Measurements from ENCODE around the gene DNAJB13.
"Not testable (repeated sequence)": the region's sequence is repeated elsewhere in the genome, so short reads cannot be mapped to it uniquely, and the experiment has no call there.

The DNAJB13 gene

DNA sequence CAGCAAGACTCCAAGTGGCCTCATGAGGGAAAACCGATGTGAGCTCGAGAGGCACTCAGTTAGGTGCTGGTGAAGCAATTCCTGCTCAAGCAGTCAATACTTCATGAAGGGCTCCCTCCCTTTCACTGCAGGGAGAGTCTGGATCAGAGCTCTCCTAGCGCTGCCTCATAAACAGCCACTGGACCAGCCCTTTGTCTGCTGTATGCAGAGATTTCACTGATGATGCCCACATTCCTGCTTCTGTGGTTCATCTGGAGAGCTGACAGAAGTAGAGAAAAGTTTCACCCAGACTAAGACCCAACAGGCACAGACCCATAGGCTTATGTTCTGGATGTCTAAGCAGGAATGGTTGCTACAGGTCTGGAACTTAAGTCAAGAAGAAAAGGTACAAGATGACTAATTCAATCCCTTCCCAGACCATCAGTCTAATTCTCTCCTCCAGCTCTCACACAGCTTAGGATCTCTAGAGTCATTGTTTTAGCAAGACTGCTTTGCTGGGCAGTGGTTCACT, 27.8 kb downstream of the DNAJB13 start:
- no peak for DNase-seq

GRCh38 chr11:73980001-73980961, 29.5 kb downstream of the DNAJB13 start:
- DNase-seq: peak; percentile 75

GRCh38 chr11:73981051-73981805, 30.4 kb downstream of the DNAJB13 start:
- DNase-seq: no peak

GRCh38 chr11:73982595-73982989, 31.8 kb downstream of the DNAJB13 start, which contains the start of gene UCP2:
TSS of gene UCP2 (minus strand) at chr11:73982843. CDS start at chr11:73978378, 4,465 bp downstream.
- peak; percentile 92 for DNase-seq

DNA sequence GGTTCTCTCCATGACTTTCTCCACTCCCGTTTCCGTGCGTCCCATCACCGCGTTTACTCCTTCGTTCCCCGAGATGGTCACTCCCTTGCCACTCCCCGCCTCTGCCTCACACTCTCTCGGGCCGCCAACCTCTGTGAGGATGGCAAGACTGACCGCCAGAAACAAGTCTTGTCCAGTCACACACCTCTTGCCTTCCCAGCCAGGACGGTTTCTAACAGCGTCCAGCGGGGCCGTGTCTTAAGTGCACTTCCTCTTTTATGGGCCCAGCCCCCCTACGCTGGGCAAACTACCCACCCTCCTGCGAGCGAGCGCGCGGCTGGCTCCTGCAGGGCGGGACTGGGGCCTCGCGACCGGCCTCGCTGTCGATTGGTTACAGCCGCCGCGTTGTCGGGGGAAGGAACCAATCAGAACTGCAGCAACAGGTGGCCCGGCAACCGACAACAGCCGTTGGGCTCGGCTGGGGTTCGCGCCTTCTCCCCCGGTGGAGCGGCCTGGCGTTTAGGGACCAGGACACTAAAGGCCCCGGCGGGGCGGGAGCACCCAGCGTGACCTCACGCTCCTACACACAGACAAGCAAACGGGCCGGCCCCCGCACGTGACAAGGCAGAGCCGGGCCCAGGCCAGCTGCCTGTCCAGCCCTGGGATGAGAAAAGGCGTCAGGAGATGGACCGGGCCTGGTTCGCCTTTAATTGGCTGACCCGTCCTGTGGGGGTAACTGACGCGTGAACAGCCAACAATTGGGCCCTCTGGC, 32.3 kb downstream of the DNAJB13 start:
- peak; percentile 96 for DNase-seq

GRCh38 chr11:73983741-73984538, 33.1 kb downstream of the DNAJB13 start:
- no peak for DNase-seq

GRCh38 chr11:73985661-73986060, 34.8 kb downstream of the DNAJB13 start:
- DNase-seq: not testable (repeated sequence)

DNA sequence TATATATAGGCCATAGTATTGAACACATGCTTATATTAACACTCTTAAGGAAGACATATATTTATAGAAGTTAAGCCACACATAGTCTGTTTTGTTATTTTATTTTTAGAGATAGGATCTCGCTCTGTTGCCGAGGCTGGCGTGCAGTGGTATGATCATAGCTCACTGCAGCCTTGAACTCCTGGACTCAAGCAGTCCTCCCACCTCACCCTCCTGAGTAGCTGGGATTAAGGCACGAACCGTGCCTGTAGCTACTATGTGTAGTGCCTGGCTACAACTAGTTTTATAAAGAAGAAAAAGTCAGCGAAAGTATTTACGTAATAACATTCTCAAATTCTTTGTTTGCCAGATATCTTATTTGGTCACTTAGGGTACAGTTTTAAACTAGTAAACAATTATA, 37.4 kb downstream of the DNAJB13 start:
- DNase-seq: no peak

GRCh38 chr11:73989156-73989555, 38.3 kb downstream of the DNAJB13 start:
- no peak for DNase-seq

GRCh38 chr11:73990730-73991129, 39.9 kb downstream of the DNAJB13 start:
- DNase-seq: no peak

DNA sequence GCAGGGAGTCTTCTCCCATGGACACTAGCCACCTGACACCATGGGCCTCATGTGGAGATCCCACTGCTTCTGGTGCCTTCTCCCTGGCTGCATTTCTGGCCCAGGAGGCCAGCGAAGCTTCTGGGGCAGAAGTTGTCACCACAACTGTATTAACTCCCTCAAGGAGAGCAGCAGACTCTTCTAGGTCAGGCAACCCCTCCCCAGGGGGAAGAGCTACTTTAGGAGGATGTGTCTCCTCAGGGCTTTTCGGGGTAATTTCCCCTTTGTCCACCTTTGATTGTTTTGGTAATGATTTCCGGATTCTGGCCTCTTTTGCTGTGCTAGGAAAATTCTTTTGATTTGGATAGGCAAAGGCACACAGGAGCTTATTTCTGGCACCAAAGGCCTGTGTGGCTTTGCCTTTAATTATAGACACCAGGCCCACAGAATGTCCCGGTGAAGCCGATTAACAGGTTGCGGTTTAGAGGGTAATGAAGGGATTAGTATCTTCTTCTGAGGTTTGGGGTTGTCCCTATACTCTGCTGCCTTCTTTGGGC, 40.7 kb downstream of the DNAJB13 start:
- no peak for DNase-seq

DNA sequence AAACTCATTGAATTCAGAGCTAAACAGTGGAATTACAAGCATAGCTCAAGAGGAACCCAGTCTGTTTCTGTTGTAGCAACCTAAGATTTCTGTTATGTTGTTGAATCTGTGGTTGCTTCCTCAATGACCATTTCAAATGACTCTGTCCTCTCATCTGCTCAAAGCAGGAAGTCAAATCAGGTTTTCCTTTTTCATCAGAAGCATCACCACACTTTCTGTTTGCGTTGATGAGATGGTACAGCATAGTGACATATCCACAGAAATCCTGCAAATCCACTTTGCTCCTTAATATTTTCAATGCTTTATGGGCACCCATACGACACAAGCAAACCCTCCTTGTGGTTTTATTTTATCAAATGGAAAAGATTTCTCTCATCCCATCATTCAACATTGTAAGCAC, 44.4 kb downstream of the DNAJB13 start:
- DNase-seq: no peak

DNA sequence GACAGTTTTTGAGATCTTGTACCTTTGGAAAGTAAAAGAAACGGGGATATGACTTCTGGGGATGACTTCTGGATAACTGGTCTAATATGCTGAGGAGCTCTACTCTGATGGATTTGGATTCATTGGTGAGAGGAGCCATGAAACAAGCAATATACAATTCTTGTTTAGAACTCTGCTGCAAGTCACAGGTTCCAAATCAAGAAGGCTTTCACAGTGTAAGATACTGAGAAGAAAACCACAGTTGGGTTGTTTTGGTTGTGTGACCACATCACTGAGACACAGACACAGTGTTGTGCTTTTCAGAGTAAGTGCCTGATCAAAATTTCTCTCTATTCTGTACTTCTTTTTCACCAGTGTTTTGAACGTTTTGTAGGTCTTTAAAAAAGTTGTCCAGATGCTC, 44.9 kb downstream of the DNAJB13 start:
- DNase-seq: no peak

- DNase-seq: no peak
Observed at GRCh38 chr11:73996161-73996747, 45.4 kb downstream of the DNAJB13 start.

- DNase-seq: no peak
Observed at GRCh38 chr11:73997120-73997770, 46.4 kb downstream of the DNAJB13 start.

DNA sequence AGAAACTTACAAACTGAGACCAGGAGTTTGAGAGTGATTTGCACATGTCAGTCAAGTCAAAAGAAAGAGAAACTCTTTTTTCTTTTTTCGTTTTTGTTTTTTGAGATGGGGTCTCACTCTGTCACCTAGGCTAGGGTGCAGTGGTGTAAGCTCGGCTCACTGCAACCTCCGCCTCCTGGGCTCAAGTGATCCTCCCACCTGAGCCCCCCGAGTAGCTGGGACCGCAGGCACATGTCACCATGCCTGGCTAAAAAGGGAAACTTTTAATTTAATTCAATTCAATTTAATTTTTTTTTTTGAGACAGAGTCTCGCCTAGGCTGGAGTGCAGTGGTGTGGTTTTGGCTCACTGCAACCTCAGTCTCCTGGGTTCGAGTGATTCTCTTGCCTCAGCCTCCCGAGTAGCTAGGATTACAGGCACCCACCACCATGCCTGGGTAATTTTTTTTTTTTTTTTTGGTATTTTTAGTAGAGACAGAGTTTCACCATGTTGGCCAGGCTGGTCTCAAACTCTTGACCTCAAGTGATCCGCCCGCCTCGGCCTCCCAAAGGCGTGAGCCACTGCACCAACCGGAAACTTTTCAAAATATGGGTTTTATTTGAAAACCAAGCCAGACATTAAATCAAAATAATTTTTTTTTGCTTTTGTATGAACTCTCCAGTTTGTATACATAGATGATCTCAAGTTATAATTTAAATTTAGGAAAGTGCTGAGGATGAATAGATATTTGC, 48.2 kb downstream of the DNAJB13 start:
- DNase-seq: no peak

DNA sequence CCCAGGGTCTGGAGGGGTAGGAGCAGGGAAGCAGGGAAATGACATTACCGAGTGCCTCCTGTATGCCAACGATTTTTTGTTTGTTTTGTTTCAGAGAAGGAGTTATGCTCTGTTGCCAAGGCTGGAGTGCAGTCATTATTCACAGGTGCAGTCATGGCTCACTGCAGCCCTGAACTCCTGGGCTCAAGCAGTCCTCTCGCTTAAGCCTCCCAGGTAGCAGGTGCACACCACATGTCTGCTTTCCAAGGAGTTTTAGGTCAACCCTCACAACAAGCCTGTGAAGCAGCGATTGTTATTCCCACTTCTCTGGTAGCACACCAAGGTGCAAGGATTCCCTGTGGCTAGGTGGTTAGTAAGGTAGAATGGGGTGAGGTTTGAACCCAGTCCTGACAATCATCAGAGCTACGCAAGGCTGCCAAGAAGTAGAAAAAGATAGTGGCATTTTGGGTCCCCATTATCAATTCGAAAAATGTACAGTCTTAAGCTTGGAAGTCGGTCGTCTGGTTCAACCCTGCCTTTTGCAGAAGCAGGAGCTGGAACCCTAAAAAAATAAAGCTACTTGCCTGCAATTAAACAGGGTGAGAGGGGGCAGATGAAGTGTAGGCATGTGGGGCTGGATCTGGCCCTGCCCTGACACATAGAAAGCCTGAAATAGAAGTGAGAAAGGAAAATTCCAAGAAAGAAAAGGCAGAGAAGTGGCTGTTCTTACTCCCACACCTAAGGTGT, 48.9 kb downstream of the DNAJB13 start:
- no peak for DNase-seq

GRCh38 chr11:74000307-74001133, 49.7 kb downstream of the DNAJB13 start:
- DNase-seq: no peak
